Astrocyte of the hippocampus (primary cell): ENCODE measurements around the gene OGFR.

Experiments
- DNase-seq: peaks from one replicate; pipeline ENCODE4 v3.0.0; 2011; ENCODE audit warnings: low read depth, low spot score

Gene OGFR

GRCh38 chr20:62800314-62801259 lies 4.0 kb upstream of the OGFR start:
- DNase-seq: no peak

GRCh38 chr20:62801284-62802010 lies 3.2 kb upstream of the OGFR start:
- no peak for DNase-seq

- no peak for DNase-seq
Observed at GRCh38 chr20:62802026-62802712, 2.5 kb upstream of the OGFR start.

GRCh38 chr20:62804021-62804626 lies 511 bp upstream of the OGFR start:
- DNase-seq: peak; percentile 28

GRCh38 chr20:62805155-62805710 lies 598 bp downstream of the OGFR start:
- DNase-seq: peak; percentile 36

- no peak for DNase-seq
Observed at GRCh38 chr20:62805711-62806382, 1.2 kb downstream of the OGFR start.

- no peak for DNase-seq
Observed at GRCh38 chr20:62806383-62807050, 1.9 kb downstream of the OGFR start.

GRCh38 chr20:62807444-62808210 lies 3.0 kb downstream of the OGFR start:
- no peak for DNase-seq

- DNase-seq: peak; percentile 79
Observed at GRCh38 chr20:62808211-62808865, 3.7 kb downstream of the OGFR start.

GRCh38 chr20:62809530-62810428 lies 5.1 kb downstream of the OGFR start:
- DNase-seq: no peak

- no peak for DNase-seq
Observed at GRCh38 chr20:62811320-62811719, 6.7 kb downstream of the OGFR start.

- DNase-seq: no peak
Observed at GRCh38 chr20:62811720-62812119, 7.1 kb downstream of the OGFR start.

GRCh38 chr20:62812181-62812906 lies 7.7 kb downstream of the OGFR start:
- no peak for DNase-seq

- no peak for DNase-seq
Observed at GRCh38 chr20:62812907-62813200, 8.2 kb downstream of the OGFR start.

GRCh38 chr20:62813588-62813987 lies 9.0 kb downstream of the OGFR start:
- DNase-seq: no peak

- DNase-seq: no peak
Observed at GRCh38 chr20:62814060-62814708, 9.5 kb downstream of the OGFR start.

GRCh38 chr20:62814709-62815065 lies 10.1 kb downstream of the OGFR start:
- no peak for DNase-seq
